NCI-H1092 (cell line): Measurements from ENCODE around the gene RHBDL3.

Source experiments
- DNase-seq: peaks from one replicate; lab custom pipeline; 2025; lab: John Stamatoyannopoulos, UW

Gene RHBDL3

GRCh38 chr17:32357615-32358014, 92.0 kb downstream of the RHBDL3 start:
- no peak for DNase-seq

GRCh38 chr17:32361270-32361669, 95.6 kb downstream of the RHBDL3 start:
- no peak for DNase-seq

- DNase-seq, result no peak
Observed at GRCh38 chr17:32370426-32370825, 104.8 kb downstream of the RHBDL3 start.
